Smooth muscle cell (in vitro differentiated cells): ENCODE data around the gene UCN2. TPM values are rescaled to one million over a fixed set of nuclear protein-coding genes. Genes with fewer than 3 reads are reported as not detected.
A peak's percentile ranks its signal among the peaks of the same experiment; 100 is the strongest.

Experiments used
- DNase-seq: peaks from one replicate; lab custom pipeline; 2025; ENCODE audit not compliant: unreplicated experiment; lab: John Stamatoyannopoulos, UW
- H2AFZ ChIP-seq: fragments of 200-600 bp; sonication (generic); 2 replicates; pipeline ENCODE4 v1.6.0; 2016; ENCODE audit warnings: antibody characterized with exemption, low read depth, mild to moderate bottlenecking
- H3F3A ChIP-seq: fragments of 200-600 bp; sonication (generic); 2 replicates; pipeline ENCODE4 v1.6.0; 2017; ENCODE audit warnings: antibody characterized with exemption, low read depth
- H3K27ac ChIP-seq: fragments of 200-600 bp; sonication (generic); 2 replicates; pipeline ENCODE4 v1.5.1; 2016; ENCODE audit warnings: low read depth, mild to moderate bottlenecking
- H3K27me3 ChIP-seq: fragments of 200-600 bp; sonication (generic); 2 replicates; pipeline ENCODE4 v1.6.1; 2016; ENCODE audit warnings: low read depth, mild to moderate bottlenecking
- H3K36me3 ChIP-seq: fragments of 200-600 bp; sonication (generic); 2 replicates; pipeline ENCODE4 v1.5.1; 2016; ENCODE audit warnings: low read depth
- H3K4me1 ChIP-seq: fragments of 200-600 bp; sonication (generic); 2 replicates; pipeline ENCODE4 v1.5.1; 2016; ENCODE audit warnings: low read depth
- H3K4me2 ChIP-seq: fragments of 200-600 bp; sonication (generic); 2 replicates; pipeline ENCODE4 v1.6.0; 2016; ENCODE audit warnings: mild to moderate bottlenecking
- H3K4me3 ChIP-seq: fragments of 200-600 bp; sonication (generic); 2 replicates; pipeline ENCODE4 v1.5.1; 2016; ENCODE audit warnings: mild to moderate bottlenecking
- H3K79me2 ChIP-seq: fragments of 200-600 bp; sonication (generic); 2 replicates; pipeline ENCODE4 v1.6.0; 2016; ENCODE audit warnings: low read depth, mild to moderate bottlenecking
- H3K9ac ChIP-seq: fragments of 200-600 bp; sonication (generic); 2 replicates; pipeline ENCODE4 v1.6.0; 2016; ENCODE audit warnings: low read depth
- H3K9me3 ChIP-seq: fragments of 200-600 bp; sonication (generic); replicated peaks from 2 replicates; pipeline ENCODE4 v1.5.1; 2016; ENCODE audit warnings: low read depth
- H4K20me1 ChIP-seq: fragments of 200-600 bp; sonication (generic); 2 replicates; pipeline ENCODE4 v1.6.0; 2016; ENCODE audit warnings: low read depth
- WGBS: methylation state at CpG from one replicate; pipeline ENCODE4 v1.1.7; 2016; ENCODE audit warnings: low lambda C conversion rate; 5-methylcytosine and 5-hydroxymethylcytosine counted together
- polyA plus RNA-seq: library from polyadenylated mRNA; unstranded; fragments of >200 nt; fragmentation: Nextera tagmentation; extraction: Ambion mirVana; gene quantifications from 2 replicates; pipeline ENCODE4 v1.2.1, GENCODE V29; 2016
- total RNA-seq: library from RNA; depleted of rRNA; stranded (reverse); fragments of >200 nt; gene quantifications from 2 replicates; pipeline ENCODE4 v1.2.3, GENCODE V29; 2014
- TF ChIP-seq, protein P1 (sequence below): fragments of 200-600 bp; sonication (generic); IDR thresholded peaks from 2 replicates; pipeline ENCODE4 v1.5.1; 2017; ENCODE audit warnings: borderline replicate concordance, mild to moderate bottlenecking, antibody characterized with exemption; ENCODE audit not compliant: insufficient read depth, poor library complexity, severe bottlenecking

The UCN2 gene
- total and polyA plus RNA-seq, 2 experiments from 2014 or later: 4.3 to 7.0 TPM

DNA sequence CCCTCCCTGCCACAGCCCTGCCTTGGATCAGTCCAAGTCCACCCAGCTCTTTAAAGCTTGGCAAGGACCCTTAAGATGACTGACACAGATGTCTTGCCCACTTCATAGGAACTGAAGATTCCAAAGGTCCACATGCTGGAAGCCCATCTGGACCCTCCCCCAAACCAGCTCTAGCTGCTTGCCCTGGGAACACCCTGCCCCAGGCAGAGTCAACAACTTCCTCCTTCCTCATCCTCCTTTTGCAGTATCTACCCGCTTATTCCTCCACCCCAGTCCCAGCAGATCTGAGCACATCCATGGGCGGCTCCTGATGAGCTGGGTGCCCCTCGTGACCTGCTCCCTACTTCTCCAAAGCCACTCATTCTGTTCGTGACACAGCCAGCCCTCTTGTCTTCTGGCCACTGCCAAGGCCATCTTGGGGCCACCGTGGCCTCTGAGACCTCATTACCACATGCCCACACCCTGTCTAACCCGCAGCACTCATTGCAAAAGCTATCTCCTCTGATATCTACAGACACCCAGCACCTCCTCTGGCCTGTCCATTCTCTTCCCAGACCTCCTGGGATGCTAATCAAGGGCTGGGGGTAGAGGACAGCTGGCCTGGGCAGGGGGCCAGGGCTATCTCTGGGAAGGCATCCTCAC lies 5.0 kb downstream of the UCN2 start:
- no peak overlapping the region for H3K4me3 ChIP-seq
- TF ChIP-seq, protein P1, sequence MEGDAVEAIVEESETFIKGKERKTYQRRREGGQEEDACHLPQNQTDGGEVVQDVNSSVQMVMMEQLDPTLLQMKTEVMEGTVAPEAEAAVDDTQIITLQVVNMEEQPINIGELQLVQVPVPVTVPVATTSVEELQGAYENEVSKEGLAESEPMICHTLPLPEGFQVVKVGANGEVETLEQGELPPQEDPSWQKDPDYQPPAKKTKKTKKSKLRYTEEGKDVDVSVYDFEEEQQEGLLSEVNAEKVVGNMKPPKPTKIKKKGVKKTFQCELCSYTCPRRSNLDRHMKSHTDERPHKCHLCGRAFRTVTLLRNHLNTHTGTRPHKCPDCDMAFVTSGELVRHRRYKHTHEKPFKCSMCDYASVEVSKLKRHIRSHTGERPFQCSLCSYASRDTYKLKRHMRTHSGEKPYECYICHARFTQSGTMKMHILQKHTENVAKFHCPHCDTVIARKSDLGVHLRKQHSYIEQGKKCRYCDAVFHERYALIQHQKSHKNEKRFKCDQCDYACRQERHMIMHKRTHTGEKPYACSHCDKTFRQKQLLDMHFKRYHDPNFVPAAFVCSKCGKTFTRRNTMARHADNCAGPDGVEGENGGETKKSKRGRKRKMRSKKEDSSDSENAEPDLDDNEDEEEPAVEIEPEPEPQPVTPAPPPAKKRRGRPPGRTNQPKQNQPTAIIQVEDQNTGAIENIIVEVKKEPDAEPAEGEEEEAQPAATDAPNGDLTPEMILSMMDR: no peak
- no peaks in the 10 kb centered on the region for H3K27me3 ChIP-seq
- no peaks in the 10 kb centered on the region for H3K36me3 ChIP-seq
- no peak overlapping the region for H2AFZ ChIP-seq
- peaks cover 25% of the 10 kb centered on the region for H4K20me1 ChIP-seq
- no peak overlapping the region for H3K4me2 ChIP-seq
- WGBS: 85% methylated on average over 6 of the region's 6 CpGs
- no peaks in the 10 kb centered on the region for H3K9me3 ChIP-seq
- DNase-seq: no peak
- H3K9ac ChIP-seq: no peak overlapping the region
- peaks cover 30% of the 10 kb centered on the region for H3F3A ChIP-seq
- H3K4me1 ChIP-seq: peaks cover 43% of the 10 kb centered on the region
- H3K79me2 ChIP-seq: peaks cover 29% of the 10 kb centered on the region
- H3K27ac ChIP-seq: peak overlapping the region; percentile 20

DNA sequence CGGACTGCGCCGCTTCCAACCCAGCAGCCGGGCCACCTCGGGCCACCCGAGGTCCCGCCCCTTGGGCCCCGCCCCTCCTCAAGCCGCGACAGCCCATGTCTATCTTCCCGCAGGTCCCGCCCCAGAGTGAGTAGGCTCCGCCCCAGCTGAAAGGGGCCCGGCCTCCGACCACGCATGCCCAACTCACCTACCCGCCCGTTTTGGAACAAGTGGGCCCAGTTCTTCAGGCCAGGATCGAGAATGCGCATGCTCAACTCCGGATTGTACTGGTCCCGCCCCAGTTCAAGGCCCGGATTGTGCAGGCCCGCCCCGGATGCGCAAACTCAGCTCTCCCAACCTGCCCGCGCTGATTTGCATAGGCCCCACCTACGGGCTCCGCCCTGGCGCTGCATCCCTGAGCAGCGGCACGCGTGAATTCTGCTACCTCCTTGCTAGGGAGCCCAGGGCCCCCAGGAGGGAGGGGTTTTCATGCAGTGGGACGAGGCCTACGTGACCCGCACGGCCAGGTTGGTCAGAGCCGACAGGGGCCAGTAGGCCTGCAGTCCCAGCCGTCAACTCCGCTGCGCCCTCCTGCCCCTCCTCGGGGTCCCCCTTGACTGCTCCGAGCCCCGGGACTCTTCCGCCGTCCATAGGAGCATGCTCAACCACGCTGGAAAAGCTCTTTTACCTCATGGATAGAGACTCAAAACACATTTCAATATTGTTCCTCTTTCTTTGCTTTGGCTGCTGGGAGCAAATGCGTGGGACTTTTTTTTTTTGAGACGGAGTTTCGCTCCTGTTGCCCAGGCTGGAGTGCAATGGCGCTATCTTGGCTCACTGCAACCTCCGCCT lies 6.6 kb downstream of the UCN2 start, which contains the start of gene PFKFB4:
Gene PFKFB4, minus strand, starts transcription at position 8 of the 831 bp plus-strand sequence. CDS start 26 bp downstream, outside the sequence.
- DNase-seq: peak; percentile 98
- peak within 1 kb of the TSS; percentile 79 for H3K4me3 ChIP-seq
- no peaks in the 10 kb centered on the region for H3K9me3 ChIP-seq
- H3K79me2 ChIP-seq: peaks cover 44% of the 10 kb centered on the region
- H3K27ac ChIP-seq: peak within 1 kb of the TSS; percentile 43
- TF ChIP-seq, protein P1: no peak
- H3F3A ChIP-seq: peaks cover 29% of the 10 kb centered on the region
- peaks cover 34% of the 10 kb centered on the region for H3K4me1 ChIP-seq
- H3K4me2 ChIP-seq: peak within 1 kb of the TSS; percentile 94
- 2% methylated on average over 52 of the region's 53 CpGs for WGBS
- no peaks in the 10 kb centered on the region for H3K36me3 ChIP-seq
- no peaks in the 10 kb centered on the region for H3K27me3 ChIP-seq
- peaks cover 42% of the 10 kb centered on the region for H4K20me1 ChIP-seq
- peak within 1 kb of the TSS; percentile 47 for H3K9ac ChIP-seq
- no peak within 1 kb of the TSS for H2AFZ ChIP-seq

DNA sequence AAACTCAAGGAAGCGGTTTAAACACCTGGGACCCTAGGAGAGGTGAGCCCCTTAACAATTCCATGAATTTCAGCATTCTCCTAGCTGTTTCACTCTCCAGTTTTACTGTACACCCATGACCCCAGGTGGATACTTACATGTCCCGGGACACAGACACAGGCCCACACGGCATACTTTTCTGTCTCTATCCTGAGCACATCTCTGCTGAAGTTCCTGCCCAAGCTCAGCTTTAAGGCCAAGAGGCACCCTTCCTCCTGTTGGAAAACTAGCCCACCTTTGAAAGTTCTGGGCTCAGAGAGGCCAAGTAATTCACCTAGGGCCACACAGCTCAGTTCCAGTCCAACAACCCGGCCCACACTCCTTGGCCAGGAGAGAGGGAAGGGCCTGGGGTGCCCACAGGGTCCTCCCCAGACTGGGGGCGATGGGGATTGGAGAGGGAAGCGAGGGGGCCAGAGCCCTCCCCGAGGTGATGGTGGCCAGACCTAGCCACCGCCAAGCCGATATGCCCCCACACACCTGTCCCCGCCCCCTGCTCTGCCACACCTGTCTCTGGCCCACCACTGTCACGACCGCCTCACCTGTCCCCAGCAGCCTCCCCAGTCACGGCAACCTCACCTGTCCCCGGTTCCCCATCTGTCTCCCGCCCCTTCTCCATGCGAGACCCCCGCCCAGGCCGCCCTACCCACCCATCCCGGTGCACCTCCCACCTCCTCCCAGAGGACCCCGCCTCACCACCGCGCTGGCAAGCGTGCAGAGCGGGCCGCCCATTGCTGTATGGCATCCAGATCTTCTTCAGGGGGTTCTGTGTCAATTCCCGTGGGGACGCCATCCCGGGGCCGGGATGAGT lies 7.4 kb downstream of the UCN2 start:
- DNase-seq: no peak
- Histone ChIP-seq H3K4me2 (peak overlapping the region; percentile 94), H3K79me2 (peaks cover 49% of the 10 kb centered on the region), H3K36me3 (no peaks in the 10 kb centered on the region), H3K27me3 (no peaks in the 10 kb centered on the region), H3K4me1 (peaks cover 28% of the 10 kb centered on the region), H3K27ac (no peak overlapping the region), H3K4me3 (peak overlapping the region; percentile 79), H2AFZ (no peak overlapping the region), H3K9me3 (no peaks in the 10 kb centered on the region), H3F3A (peaks cover 24% of the 10 kb centered on the region), H3K9ac (peak overlapping the region; percentile 47), H4K20me1 (peaks cover 50% of the 10 kb centered on the region)
- WGBS: 28% methylated on average over 11 of the region's 29 CpGs
- TF ChIP-seq, protein P1: no peak
